T-cell (primary cell): Measurements from ENCODE around the gene ITPRIPL2. TPM values are rescaled to one million over a fixed set of nuclear protein-coding genes. Genes with fewer than 3 reads are reported as not detected.

Source experiments
- ATAC-seq, 4 experiments: fragments of 200-7000 bp in 3 of 4; fragments of 150-1000 bp in 1 of 4; cut with Tn5 transposase; replicated peaks in 1 of 4; 1 replicate in 3 of 4; 2 replicates in 1 of 4; pipeline ENCODE4 v1.10.0; 2021; ENCODE audit warnings: moderate library complexity in 3 of 4, mild to moderate bottlenecking in 2 of 4, moderate number of reproducible peaks in 1 of 4
- CTCF ChIA-PET, 2 donors: fragments of 300-600 bp; sonication (Branson Sonifier 250); formaldehyde crosslinking; loops; one replicate each; lab custom pipeline; 2022; ENCODE audit warnings: antibody characterized with exemption in 2 of 2; lab: Charles Lee
- POLR2A ChIA-PET, 2 donors: fragments of 300-600 bp; sonication (Branson Sonifier 250); formaldehyde crosslinking; loops; one replicate each; lab custom pipeline; 2022; ENCODE audit warnings: antibody characterized with exemption in 2 of 2; lab: Charles Lee
- DNase-seq, 35 experiments: peaks; one replicate each; pipeline versions ENCODE4 v3.0.0 to v3.0.0-alpha.2; 2013 to 2023
- H3K27ac ChIP-seq: one replicate; pipeline ENCODE4 v1.5.1; 2013; ENCODE audit warnings: low read length
- H3K27me3 ChIP-seq, 2 experiments: replicated peaks in 1 of 2; 1 replicate in 1 of 2; 2 replicates in 1 of 2; pipeline versions ENCODE4 v1.6.1 to v1.7.0; 2013; ENCODE audit warnings: low read length in 1 of 2, mixed read lengths in 1 of 2; ENCODE audit not compliant: control insufficient read depth in 2 of 2, insufficient read depth in 2 of 2; ENCODE audit errors: extremely low read depth in 1 of 2
- H3K36me3 ChIP-seq, 2 donors: 1 replicate in 1 of 2; 2 replicates in 1 of 2; pipeline versions ENCODE4 v1.6.1 to v1.7.0; 2013; ENCODE audit warnings: low read length in 1 of 2; ENCODE audit not compliant: control insufficient read depth in 2 of 2, insufficient read depth in 1 of 2; ENCODE audit errors: extremely low read depth in 1 of 2
- H3K4me1 ChIP-seq, 2 experiments: 1 replicate in 1 of 2; 2 replicates in 1 of 2; pipeline versions ENCODE4 v1.6.1 to v1.7.0; 2013; ENCODE audit warnings: low read length in 2 of 2, mixed read lengths in 1 of 2; ENCODE audit not compliant: insufficient read depth in 2 of 2, control insufficient read depth in 1 of 2; ENCODE audit errors: extremely low read depth in 1 of 2
- H3K4me3 ChIP-seq, 2 donors: 1 replicate in 1 of 2; 2 replicates in 1 of 2; pipeline versions ENCODE4 v1.5.1 to v1.7.0; 2013; ENCODE audit warnings: mild to moderate bottlenecking in 2 of 2, low read length in 1 of 2, moderate library complexity in 1 of 2; ENCODE audit not compliant: control insufficient read depth in 1 of 2; ENCODE audit errors: extremely low read depth in 1 of 2
- H3K9me3 ChIP-seq: 2 replicates; pipeline ENCODE4 v1.7.0; 2013
- H3K27ac Mint-ChIP-seq, 2 donors: one replicate each; pipeline ENCODE4 v1.8.0; 2020 to 2021; ENCODE audit warnings: mild to moderate bottlenecking in 2 of 2, mixed read lengths in 2 of 2
- H3K27me3 Mint-ChIP-seq, 2 donors: one replicate each; pipeline ENCODE4 v1.8.0; 2021 to 2022; ENCODE audit warnings: mixed read lengths in 2 of 2
- H3K36me3 Mint-ChIP-seq: one replicate; pipeline ENCODE4 v1.8.0; 2021; ENCODE audit warnings: mixed read lengths
- H3K4me1 Mint-ChIP-seq, 3 donors: one replicate each; pipeline ENCODE4 v1.8.0; 2020 to 2022; ENCODE audit warnings: mixed read lengths in 3 of 3, mild to moderate bottlenecking in 1 of 3
- H3K4me3 Mint-ChIP-seq, 3 donors: one replicate each; pipeline ENCODE4 v1.8.0; 2020 to 2022; ENCODE audit warnings: mild to moderate bottlenecking in 3 of 3, mixed read lengths in 3 of 3, moderate library complexity in 3 of 3
- H3K9me3 Mint-ChIP-seq, 3 donors: one replicate each; pipeline ENCODE4 v1.8.0; 2020 to 2022; ENCODE audit warnings: mixed read lengths in 3 of 3
- WGBS: methylation state at CpG from one replicate; pipeline ENCODE4 v1.1.5; 2013; ENCODE audit warnings: missing lambda C conversion rate; ENCODE audit not compliant: insufficient coverage; 5-methylcytosine and 5-hydroxymethylcytosine counted together
- total RNA-seq, 35 experiments: library from RNA in 6 of 35; stranded (reverse) in 6 of 35; fragments of 120-200 nt in 1 of 35; gene quantifications; one replicate each; pipeline versions ENCODE4 v1.2.1 to v1.2.4 and lab custom pipeline; 2013 to 2026

ITPRIPL2 gene
- total RNA-seq, 5 donors from 2014 or later (not counting 1 experiment from before 2014, with no cell fraction given) = 0.53 to 2.7 (median 1.7) TPM

- ChIA-PET CTCF (no interaction called here), POLR2A (no interaction called here)
- WGBS = 93% methylated on average over 6 of the region's 6 CpGs
- Histone ChIP-seq H3K9me3 (no peaks in the 10 kb centered on the region), H3K27me3 (peaks cover 0 to 19% of the 10 kb centered on the region in 2 experiments), H3K36me3 (no peaks in the 10 kb centered on the region), H3K27ac (no peak overlapping the region), H3K4me1 (peaks cover 0 to 10% of the 10 kb centered on the region in 2 experiments), H3K4me3 (no peak overlapping the region)
- ATAC-seq (no peak), DNase-seq (no peak)
- H3K36me3 Mint-ChIP-seq = no peaks in the 10 kb centered on the region
- peaks cover 0 to 4% (median 0%) of the 10 kb centered on the region in 3 donors for H3K9me3 Mint-ChIP-seq
- H3K4me1 Mint-ChIP-seq = peaks cover 4 to 10% (median 6%) of the 10 kb centered on the region in 3 donors
- peaks cover 11 to 13% of the 10 kb centered on the region in 2 donors for H3K27me3 Mint-ChIP-seq
- H3K4me3 Mint-ChIP-seq = no peak overlapping the region
- no peak overlapping the region for H3K27ac Mint-ChIP-seq
These were observed 22.8 kb upstream of the ITPRIPL2 start for GRCh38 chr16:19090916-19091315.

DNA sequence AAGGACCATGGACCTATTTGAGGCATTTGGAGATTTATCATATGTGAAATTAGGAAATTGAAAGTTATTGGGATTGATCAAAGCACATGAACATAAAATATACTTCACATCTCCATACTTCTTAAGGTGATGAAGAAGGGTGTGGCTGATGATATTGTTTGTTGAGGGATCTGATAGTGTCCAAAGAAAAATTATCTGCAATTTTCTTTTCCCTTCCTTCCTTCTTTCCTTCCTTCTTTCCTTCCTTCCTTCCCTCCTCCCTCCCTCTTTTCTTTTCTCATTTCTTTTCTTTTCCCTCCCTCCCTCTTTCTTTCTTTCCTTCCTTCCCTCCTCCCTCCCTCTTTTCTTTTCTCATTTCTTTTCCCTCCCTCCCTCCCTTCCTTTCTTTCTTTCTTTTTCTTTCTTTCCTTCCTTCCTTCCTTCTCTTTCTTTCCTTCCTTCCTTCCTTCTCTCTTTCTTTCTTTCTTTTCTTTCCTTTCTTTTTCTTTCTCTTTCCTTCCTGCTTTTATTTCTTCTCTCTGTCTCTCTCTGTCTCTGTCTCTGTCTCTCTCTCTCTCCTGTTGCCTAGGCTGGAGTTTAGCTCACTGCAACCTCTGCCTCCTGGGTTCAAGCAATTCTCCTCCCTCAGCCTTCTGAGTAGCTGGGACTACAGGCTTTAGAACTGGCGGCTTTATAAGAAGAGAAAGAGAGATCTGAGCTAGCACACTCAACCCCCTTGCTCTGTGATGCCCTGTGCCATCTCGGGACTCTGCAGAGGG, 20.9 kb upstream of the ITPRIPL2 start:
- Mint-ChIP-seq H3K4me3 (no peak overlapping the region), H3K9me3 (peaks cover 0 to 5% (median under 1%) of the 10 kb centered on the region in 3 donors), H3K4me1 (peaks cover 0 to 4% (median 3%) of the 10 kb centered on the region in 3 donors), H3K27me3 (peaks cover 8 to 13% of the 10 kb centered on the region in 2 donors), H3K36me3 (peaks cover under 1% of the 10 kb centered on the region), H3K27ac (no peak overlapping the region)
- peaks cover 0 to 6% of the 10 kb centered on the region in 2 experiments for H3K27me3 ChIP-seq
- ChIA-PET CTCF (no interaction called here), POLR2A (no interaction called here)
- no peaks in the 10 kb centered on the region for H3K4me1 ChIP-seq
- H3K27ac ChIP-seq = no peak overlapping the region
- H3K9me3 ChIP-seq = no peaks in the 10 kb centered on the region
- no peaks in the 10 kb centered on the region for H3K36me3 ChIP-seq
- H3K4me3 ChIP-seq = no peak overlapping the region
- DNase-seq = no peak
- ATAC-seq = no peak
- no CpG with 5 or more reads among the region's 2 CpGs for WGBS

DNA sequence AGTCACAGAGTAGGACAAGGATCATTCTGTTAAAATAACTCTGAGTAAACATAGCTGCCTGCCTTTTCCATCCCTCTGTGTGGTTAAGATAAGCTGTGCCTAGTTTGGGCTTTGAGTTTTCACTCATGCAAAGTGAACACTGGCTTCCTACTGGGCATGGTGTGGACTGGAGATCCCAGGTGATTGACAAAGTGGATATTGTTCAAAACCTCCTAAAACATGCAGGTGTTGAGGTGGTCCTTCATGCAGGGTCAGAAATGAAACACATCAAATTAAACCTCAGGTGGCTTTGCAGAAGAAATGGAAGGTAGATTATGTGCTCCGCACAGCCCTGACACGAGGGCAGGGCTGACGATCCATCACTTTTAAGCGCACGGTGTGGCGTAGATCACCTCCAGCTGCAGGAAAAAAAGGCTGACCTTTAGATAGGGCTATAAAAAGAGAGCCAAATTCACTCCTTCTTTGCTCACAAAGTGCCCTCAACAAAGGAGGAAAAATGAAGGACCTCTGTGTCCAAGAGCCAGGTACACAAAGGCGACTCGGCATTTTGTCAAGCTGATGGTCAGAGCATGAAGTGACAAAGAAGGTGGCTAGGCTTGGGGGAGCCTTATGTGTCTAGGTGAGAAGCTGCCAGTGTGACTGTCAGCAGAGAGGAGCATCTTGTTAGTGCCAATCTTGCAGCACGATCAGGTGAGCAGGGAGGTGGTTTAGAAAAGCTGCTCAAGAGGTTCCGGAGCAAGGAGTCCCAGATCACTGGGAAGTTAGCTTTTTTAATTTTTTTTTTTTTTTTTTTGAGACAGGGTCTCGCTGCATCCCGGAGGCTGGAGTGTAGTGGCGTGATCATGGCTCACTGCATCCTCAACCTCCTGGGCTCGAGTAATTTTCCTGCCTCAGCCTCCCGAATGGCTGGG, 19.9 kb upstream of the ITPRIPL2 start:
- peaks cover 0 to 4% (median 3%) of the 10 kb centered on the region in 3 donors for H3K4me1 Mint-ChIP-seq
- no peaks in the 10 kb centered on the region for H3K4me1 ChIP-seq
- H3K27me3 Mint-ChIP-seq = peaks cover 10 to 14% of the 10 kb centered on the region in 2 donors
- peaks cover 0 to 8% of the 10 kb centered on the region in 2 experiments for H3K27me3 ChIP-seq
- H3K27ac ChIP-seq = no peak overlapping the region
- H3K36me3 ChIP-seq = no peaks in the 10 kb centered on the region
- H3K4me3 ChIP-seq = no peak overlapping the region
- WGBS = 94% methylated on average over 9 of the region's 15 CpGs
- peaks cover 0 to 14% (median 4%) of the 10 kb centered on the region in 3 donors for H3K9me3 Mint-ChIP-seq
- DNase-seq = no peak
- H3K9me3 ChIP-seq = no peaks in the 10 kb centered on the region
- ChIA-PET POLR2A (no interaction called here), CTCF (no interaction called here)
- no peak for ATAC-seq
- H3K4me3 Mint-ChIP-seq = no peak overlapping the region
- H3K27ac Mint-ChIP-seq = no peak overlapping the region
- peaks cover 3% of the 10 kb centered on the region for H3K36me3 Mint-ChIP-seq

- no peaks in the 10 kb centered on the region for H3K4me1 ChIP-seq
- Mint-ChIP-seq H3K4me1 (peaks cover 0 to 4% (median 3%) of the 10 kb centered on the region in 3 donors), H3K27ac (no peak overlapping the region), H3K36me3 (peaks cover 3% of the 10 kb centered on the region), H3K4me3 (no peak overlapping the region), H3K9me3 (peaks cover 0 to 14% (median 4%) of the 10 kb centered on the region in 3 donors), H3K27me3 (peaks cover 10 to 14% of the 10 kb centered on the region in 2 donors)
- CTCF ChIA-PET = interaction anchor here (0.5 to 0.6 kb wide), 2 partner anchors 9 to 815 kb away, joined by 3 to 4 read pairs; no protein-coding TSS in a partner anchor
- ATAC-seq (no peak), DNase-seq (no peak)
- no peaks in the 10 kb centered on the region for H3K36me3 ChIP-seq
- H3K27me3 ChIP-seq = peaks cover 0 to 7% of the 10 kb centered on the region in 2 experiments
- WGBS = 35% methylated on average over 2 of the region's 11 CpGs
- H3K9me3 ChIP-seq = no peaks in the 10 kb centered on the region
- H3K27ac ChIP-seq = no peak overlapping the region
- H3K4me3 ChIP-seq = no peak overlapping the region
- POLR2A ChIA-PET = interaction anchor here in 1 of 2 donors (0.6 kb wide), 1 partner anchor 445 kb away, joined by 4 read pairs; no protein-coding TSS in a partner anchor
These were observed 19.0 kb upstream of the ITPRIPL2 start for GRCh38 chr16:19094542-19095365.

DNA sequence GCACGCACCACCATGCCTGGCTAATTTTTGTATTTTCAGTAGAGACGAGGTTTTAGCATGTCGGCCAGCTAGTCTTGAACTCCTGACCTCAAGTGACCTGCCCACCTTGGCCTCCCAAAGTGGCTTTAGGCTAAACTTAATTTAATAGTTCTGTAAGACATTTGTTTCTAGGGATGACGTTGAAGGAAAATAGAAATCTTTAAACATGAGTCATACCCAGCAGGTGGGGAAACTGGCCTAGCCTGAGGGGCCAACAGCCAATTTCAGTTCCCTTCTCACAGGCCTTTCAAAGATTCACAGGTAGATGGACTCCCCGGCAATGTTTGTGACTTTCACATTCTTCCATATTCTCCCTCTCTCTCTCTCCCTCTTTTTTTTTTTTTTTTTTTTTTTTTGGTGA, 18.1 kb upstream of the ITPRIPL2 start:
- POLR2A ChIA-PET = interaction anchor here in 1 of 2 donors (0.6 kb wide), 1 partner anchor 444 kb away, joined by 4 read pairs; no protein-coding TSS in a partner anchor

More for the DNA sequence above, 18.1 kb upstream of the ITPRIPL2 start:
- peaks cover 0 to 9% of the 10 kb centered on the region in 2 experiments for H3K27me3 ChIP-seq
- no peak overlapping the region for H3K27ac ChIP-seq
- Mint-ChIP-seq H3K4me1 (peaks cover 0 to 4% (median 3%) of the 10 kb centered on the region in 3 donors), H3K4me3 (no peak overlapping the region), H3K27ac (no peak overlapping the region), H3K27me3 (peaks cover 10 to 14% of the 10 kb centered on the region in 2 donors), H3K36me3 (peaks cover 3% of the 10 kb centered on the region), H3K9me3 (peaks cover 0 to 20% (median 4%) of the 10 kb centered on the region in 3 donors)
- DNase-seq (no peak), ATAC-seq (no peak)
- H3K36me3 ChIP-seq = no peaks in the 10 kb centered on the region
- H3K4me1 ChIP-seq = no peaks in the 10 kb centered on the region
- CTCF ChIA-PET = interaction anchor here in 1 of 2 donors (0.6 kb wide), 1 partner anchor 10 kb away, joined by 4 read pairs; no protein-coding TSS in a partner anchor
- 91% methylated on average over 4 of the region's 5 CpGs for WGBS
- no peak overlapping the region for H3K4me3 ChIP-seq
- H3K9me3 ChIP-seq = no peaks in the 10 kb centered on the region
